ENCODE results near the gene IRF1.
"Not testable (repeated sequence)": the region's sequence is repeated elsewhere in the genome, so short reads cannot be mapped to it uniquely, and the experiment has no call there.

The IRF1 gene

DNA sequence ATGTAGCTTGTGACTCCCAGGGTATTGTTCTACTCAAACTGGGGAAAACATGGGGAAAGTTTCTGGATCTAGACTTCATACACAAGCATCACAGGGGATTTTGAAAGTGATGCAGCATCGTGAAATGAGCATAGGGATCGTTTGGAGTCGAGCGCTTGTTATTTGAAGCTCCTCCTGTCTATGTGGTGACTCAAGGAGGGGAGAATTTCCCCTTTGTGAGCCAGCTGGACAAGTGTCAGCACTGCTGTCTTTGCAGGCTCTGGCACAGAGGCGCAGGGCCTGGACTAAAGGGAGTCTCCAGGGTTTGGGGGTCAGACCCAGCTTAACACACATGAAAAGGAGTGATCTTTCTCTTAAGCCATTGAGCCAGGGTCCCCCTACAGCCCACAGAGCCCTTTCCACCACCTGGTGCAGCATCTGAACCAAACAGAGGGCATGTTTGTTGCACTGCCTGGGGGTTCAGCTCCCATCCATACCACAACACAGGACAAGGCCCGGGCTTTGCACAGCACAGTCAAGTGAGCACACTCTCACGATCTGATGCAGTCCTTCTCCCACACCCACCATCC is 51.0 kb downstream of the IRF1 start:
- no peak for DNase-seq (ENCODE audit: low read depth, low spot score)

GRCh38 chr5:132438917-132439316 is 51.7 kb downstream of the IRF1 start:
- no peak for DNase-seq (ENCODE audit: low read depth, low spot score)

GRCh38 chr5:132438267-132438645 is 52.3 kb downstream of the IRF1 start:
- not testable (repeated sequence) for DNase-seq (ENCODE audit: low read depth, low spot score)

GRCh38 chr5:132437604-132438266 is 52.8 kb downstream of the IRF1 start:
- peak; percentile 59 for DNase-seq (ENCODE audit: low read depth, low spot score)

DNA sequence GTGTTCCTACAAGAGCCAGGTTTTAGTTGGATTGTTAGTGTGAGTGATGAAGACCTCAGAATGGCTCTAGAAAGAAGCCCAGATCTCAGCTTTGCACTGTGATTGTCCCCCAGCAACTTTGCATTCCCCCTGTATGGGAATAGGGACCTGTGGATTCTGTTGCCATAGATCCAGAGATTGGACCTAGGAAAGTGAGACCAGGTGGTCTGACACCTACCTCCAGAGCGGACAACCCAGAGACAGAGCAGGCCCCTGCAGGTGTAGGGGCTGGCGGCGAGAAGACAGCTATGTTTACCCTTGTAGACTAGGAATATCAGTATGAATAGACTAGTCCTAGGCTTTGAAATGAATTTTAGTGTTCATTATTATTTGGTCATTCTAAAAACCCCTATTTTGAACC is 53.6 kb downstream of the IRF1 start:
- DNase-seq (ENCODE audit: low read depth, low spot score) = no peak

GRCh38 chr5:132435886-132436285 is 54.7 kb downstream of the IRF1 start:
- no peak for DNase-seq (ENCODE audit: low read depth, low spot score)

DNA sequence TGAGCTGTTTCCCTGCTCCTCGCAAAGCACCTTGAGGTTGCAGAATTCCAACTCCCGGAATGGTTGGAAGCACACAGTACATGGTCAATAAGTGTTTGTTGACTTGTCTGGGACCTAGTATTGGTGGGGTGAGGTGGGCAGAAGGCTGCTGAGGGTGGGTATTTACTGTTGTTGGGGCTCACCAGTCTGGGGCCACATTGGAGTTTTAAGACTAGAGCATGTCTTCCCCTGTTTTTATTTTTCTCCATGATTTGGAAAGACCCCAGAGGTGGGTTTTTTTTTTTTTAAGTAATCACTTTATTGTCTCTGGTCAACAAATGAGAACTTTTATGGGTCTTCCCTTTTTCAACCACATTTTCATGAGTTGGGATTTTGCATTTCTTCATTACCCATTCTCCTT is 55.1 kb downstream of the IRF1 start:
- DNase-seq (ENCODE audit: low read depth, low spot score) = no peak

- DNase-seq (ENCODE audit: low read depth, low spot score) = no peak
Measured at GRCh38 chr5:132434416-132435286, 55.9 kb downstream of the IRF1 start.

DNA sequence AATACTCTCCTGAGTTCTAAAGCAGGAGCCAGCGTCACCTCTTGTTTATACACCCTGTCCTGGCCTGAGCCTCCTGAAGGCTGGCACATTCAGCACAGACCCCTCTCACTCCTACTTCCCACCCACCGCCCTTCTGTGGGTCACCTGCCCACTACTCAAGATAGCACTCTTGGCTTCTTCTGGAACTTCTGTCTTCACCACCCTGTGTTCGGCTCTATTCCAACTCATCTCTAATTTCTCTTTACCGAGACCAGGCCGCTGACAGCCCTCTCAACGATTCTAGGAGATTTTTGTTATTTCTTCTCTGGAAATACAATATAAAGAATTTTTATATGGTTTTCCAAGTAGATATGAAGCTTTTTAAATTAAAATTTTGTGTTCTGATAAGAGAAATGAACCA is 57.4 kb downstream of the IRF1 start:
- DNase-seq (ENCODE audit: low read depth, low spot score) = no peak

GRCh38 chr5:132431632-132432031 is 58.9 kb downstream of the IRF1 start:
- no peak for DNase-seq (ENCODE audit: low read depth, low spot score)
